ENCODE measurements around the gene KRTAP5-3.

Gene KRTAP5-3

DNA sequence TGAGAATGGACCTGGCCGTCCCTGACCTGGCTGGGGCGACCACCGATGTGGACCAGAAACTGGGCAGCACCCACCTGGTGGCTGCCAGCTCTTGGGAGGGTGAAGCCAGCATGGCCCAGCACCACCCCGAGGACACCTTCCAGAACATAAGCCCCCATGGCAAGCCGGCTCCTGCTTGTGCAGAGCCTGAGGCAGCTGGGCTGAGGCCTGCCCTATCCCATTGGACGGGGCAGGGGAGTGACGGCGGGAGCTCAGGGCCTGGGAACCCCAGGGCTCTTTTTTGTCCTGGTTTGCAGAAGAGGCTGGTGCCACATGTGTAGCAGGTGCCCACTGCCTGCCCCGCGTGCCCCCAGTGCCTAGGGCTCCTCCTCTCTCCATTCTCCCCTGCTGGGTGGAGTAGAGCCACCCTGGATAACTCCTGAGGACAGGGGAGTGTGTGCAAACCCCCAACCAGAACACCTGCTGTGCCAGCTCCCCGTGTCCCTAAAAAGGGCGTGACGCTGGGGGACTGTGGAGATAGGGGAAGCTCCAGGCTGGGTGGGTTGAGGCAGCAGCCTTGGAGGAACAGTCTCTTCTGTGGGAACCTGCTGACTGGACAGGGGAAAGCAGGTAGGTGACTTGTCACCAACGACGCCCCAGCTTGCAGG lies 48.1 kb downstream of the KRTAP5-3 start:
- Histone ChIP-seq H3K27ac (no peak overlapping the region), H3K36me3 (no peaks in the 10 kb centered on the region), H3K27me3 (peaks cover 95% of the 10 kb centered on the region), H3K4me1 (ENCODE audit: control insufficient read depth in 1 of 2, insufficient read depth in 1 of 2, low read depth in 1 of 2, low read length in 1 of 2) (no peaks in the 10 kb centered on the region), H3K9me3 (no peaks in the 10 kb centered on the region), H3K4me3 (ENCODE audit: low read depth in 1 of 2, low read length in 1 of 2) (no peak overlapping the region)
- TF ChIP-seq, protein P1, sequence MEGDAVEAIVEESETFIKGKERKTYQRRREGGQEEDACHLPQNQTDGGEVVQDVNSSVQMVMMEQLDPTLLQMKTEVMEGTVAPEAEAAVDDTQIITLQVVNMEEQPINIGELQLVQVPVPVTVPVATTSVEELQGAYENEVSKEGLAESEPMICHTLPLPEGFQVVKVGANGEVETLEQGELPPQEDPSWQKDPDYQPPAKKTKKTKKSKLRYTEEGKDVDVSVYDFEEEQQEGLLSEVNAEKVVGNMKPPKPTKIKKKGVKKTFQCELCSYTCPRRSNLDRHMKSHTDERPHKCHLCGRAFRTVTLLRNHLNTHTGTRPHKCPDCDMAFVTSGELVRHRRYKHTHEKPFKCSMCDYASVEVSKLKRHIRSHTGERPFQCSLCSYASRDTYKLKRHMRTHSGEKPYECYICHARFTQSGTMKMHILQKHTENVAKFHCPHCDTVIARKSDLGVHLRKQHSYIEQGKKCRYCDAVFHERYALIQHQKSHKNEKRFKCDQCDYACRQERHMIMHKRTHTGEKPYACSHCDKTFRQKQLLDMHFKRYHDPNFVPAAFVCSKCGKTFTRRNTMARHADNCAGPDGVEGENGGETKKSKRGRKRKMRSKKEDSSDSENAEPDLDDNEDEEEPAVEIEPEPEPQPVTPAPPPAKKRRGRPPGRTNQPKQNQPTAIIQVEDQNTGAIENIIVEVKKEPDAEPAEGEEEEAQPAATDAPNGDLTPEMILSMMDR (IDR thresholded peaks at IDR 0.05), result no peak

DNA sequence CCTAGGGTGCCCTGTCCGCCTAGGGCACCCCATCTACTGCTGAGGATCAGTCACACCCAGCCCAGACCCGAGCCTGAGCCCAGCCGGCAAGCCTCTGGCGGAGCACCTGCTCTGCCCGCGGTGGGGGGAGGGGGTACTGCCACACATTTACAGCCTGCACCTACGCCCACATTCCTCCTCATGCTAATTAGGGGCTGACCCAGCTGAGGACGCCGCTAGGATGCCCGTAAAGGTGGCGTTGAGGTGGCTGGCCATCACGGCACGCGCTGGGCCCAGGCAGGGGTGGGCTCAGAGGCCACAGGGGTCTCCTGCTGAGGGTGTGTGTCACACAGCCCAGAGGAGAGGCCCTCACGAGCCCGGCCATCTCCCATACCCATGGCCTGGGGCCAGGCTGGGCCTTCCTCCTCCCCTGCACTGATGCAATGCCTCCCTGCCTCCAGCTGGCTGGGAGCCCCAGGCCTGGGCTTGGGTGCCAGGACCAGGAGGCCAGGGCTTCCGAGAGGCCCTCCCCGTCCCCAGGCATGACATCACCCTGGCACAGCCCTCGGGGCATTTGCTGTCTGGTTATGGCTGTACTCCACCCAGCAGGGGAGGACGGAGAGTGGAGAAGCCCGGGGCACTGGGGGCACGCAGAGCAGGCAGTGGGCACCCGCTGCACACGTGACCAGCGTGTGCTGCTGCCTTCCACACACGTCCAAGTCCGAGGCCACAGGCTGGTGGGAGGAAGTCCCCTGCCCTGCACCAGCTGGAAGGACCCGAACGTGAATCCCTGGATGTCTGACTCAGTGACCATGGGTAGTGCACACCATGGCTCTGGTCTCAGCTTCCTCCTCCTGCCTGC lies 48.9 kb downstream of the KRTAP5-3 start:
- Histone ChIP-seq H3K27me3 (peaks cover 95% of the 10 kb centered on the region), H3K36me3 (no peaks in the 10 kb centered on the region), H3K4me1 (ENCODE audit: control insufficient read depth in 1 of 2, insufficient read depth in 1 of 2, low read depth in 1 of 2, low read length in 1 of 2) (no peaks in the 10 kb centered on the region), H3K27ac (no peak overlapping the region), H3K4me3 (ENCODE audit: low read depth in 1 of 2, low read length in 1 of 2) (no peak overlapping the region), H3K9me3 (no peaks in the 10 kb centered on the region)
- TF ChIP-seq, protein P1 (IDR thresholded peaks at IDR 0.05), result no peak

DNA sequence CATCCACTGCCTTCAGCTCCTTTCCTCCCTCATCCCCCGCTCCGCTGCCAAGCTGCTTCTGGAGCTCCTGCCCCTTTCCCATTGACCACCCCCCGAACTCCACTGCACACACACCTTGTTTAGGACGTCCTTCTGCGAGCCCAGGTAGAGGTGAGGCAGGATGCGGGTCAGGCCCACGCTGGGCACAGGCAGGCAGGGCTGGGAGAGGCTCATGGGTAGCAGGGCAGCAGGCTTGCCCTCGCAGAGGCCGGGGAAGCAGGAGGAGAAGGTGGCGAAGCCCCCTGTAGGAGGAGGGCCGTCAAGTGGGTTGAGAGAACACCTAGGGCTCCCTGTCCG lies 49.5 kb downstream of the KRTAP5-3 start:
- H3K4me3 ChIP-seq (ENCODE audit: low read depth in 1 of 2, low read length in 1 of 2), result no peak overlapping the region

DNA sequence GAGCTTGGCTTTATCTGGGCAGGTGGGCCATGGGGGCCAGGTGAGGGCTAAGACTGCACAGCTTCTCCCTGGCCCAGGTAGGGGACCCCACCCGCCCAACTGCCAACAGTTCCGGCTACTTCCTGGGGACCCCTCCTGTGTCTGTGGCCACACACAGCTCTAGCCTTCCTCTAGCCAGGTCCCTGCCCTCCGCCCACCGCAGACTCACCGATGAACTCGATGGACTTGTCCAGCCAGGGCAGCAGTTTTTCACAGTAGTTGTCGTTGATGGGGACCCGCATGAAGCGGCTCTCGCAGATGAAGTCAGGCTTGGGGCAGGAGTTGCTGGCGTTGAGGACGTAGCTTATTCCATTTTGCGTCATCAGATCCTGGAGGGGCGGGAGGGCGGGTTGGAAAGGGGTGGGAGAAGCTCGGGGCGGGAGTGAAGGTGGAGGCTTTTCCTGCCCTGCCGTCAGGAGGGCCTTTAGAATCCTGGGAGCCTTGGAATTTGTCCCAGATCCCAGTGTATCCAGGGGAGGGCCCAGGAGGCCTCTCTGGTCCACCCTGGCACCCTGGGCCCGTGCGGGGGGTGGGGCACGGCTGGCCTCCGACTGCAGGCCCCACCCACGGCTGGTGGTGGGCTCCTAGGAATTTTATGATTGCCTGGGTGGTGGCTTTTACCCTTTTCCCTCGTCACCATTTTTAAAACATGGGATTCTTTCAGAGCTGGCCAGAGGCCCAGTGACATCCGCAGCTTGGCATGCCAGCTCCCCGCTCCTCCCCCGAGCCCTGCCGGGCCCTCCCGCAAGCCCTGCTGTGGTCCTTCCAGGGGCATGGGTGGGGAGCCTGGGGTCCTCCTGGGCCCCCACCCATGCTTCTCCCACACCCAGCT lies 50.1 kb downstream of the KRTAP5-3 start:
- Histone ChIP-seq H3K9me3 (no peaks in the 10 kb centered on the region), H3K27me3 (peaks cover 95% of the 10 kb centered on the region), H3K4me3 (ENCODE audit: low read depth in 1 of 2, low read length in 1 of 2) (no peak overlapping the region), H3K4me1 (ENCODE audit: control insufficient read depth in 1 of 2, insufficient read depth in 1 of 2, low read depth in 1 of 2, low read length in 1 of 2) (no peaks in the 10 kb centered on the region), H3K27ac (no peak overlapping the region), H3K36me3 (no peaks in the 10 kb centered on the region)
- TF ChIP-seq, protein P1 (IDR thresholded peaks at IDR 0.05), result no peak

More for the DNA sequence above, 49.5 kb downstream of the KRTAP5-3 start:
- H3K27me3 ChIP-seq, result peaks cover 95% of the 10 kb centered on the region
- no peaks in the 10 kb centered on the region for H3K4me1 ChIP-seq (ENCODE audit: control insufficient read depth in 1 of 2, insufficient read depth in 1 of 2, low read depth in 1 of 2, low read length in 1 of 2)
- H3K27ac ChIP-seq, result no peak overlapping the region
- H3K9me3 ChIP-seq, result no peaks in the 10 kb centered on the region
- TF ChIP-seq, protein P1 (IDR thresholded peaks at IDR 0.05), result no peak
- H3K36me3 ChIP-seq, result no peaks in the 10 kb centered on the region
